ENCODE measurements around the gene KRT23.

KRT23 gene

GRCh38 chr17:40896916-40897455, 40.5 kb downstream of the KRT23 start:
- Histone ChIP-seq H3K9me2 (replicated peaks; ENCODE audit: low read depth, low read length) (no peaks in the 10 kb centered on the region), H3K27me3 (ENCODE audit: insufficient read depth, low read length, poor library complexity, severe bottlenecking) (peaks cover 8% of the 10 kb centered on the region), H3F3A (ENCODE audit: low read depth) (no peaks in the 10 kb centered on the region), H3K36me3 (ENCODE audit: insufficient read depth, low read length) (no peaks in the 10 kb centered on the region), H3K79me2 (ENCODE audit: insufficient read depth, low read length) (no peaks in the 10 kb centered on the region), H3K4me2 (ENCODE audit: low read depth, low read length, poor library complexity, severe bottlenecking) (no peak overlapping the region), H3K4me1 (ENCODE audit: insufficient read depth, low read length, poor library complexity, severe bottlenecking) (peaks cover 6% of the 10 kb centered on the region), H3K4me3 (ENCODE audit: low read length, poor library complexity, severe bottlenecking) (no peak overlapping the region), H3K9ac (ENCODE audit: low read depth, low read length, poor library complexity, severe bottlenecking) (no peak overlapping the region), H4K20me1 (ENCODE audit: insufficient read depth, low read length, poor library complexity, severe bottlenecking) (no peaks in the 10 kb centered on the region), H3K9me3 (ENCODE audit: insufficient read depth, low read depth, low read length) (no peaks in the 10 kb centered on the region), H2AFZ (ENCODE audit: low read length) (no peak overlapping the region)
- TF ChIP-seq EZH2phosphoT487 (IDR thresholded peaks at IDR 0.05; ENCODE audit: borderline replicate concordance): no peak
- TF ChIP-seq, protein P1, sequence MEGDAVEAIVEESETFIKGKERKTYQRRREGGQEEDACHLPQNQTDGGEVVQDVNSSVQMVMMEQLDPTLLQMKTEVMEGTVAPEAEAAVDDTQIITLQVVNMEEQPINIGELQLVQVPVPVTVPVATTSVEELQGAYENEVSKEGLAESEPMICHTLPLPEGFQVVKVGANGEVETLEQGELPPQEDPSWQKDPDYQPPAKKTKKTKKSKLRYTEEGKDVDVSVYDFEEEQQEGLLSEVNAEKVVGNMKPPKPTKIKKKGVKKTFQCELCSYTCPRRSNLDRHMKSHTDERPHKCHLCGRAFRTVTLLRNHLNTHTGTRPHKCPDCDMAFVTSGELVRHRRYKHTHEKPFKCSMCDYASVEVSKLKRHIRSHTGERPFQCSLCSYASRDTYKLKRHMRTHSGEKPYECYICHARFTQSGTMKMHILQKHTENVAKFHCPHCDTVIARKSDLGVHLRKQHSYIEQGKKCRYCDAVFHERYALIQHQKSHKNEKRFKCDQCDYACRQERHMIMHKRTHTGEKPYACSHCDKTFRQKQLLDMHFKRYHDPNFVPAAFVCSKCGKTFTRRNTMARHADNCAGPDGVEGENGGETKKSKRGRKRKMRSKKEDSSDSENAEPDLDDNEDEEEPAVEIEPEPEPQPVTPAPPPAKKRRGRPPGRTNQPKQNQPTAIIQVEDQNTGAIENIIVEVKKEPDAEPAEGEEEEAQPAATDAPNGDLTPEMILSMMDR (conservative IDR thresholded peaks at IDR 0.05; ENCODE audit: low read length): no peak

GRCh38 chr17:40895106-40895730, 42.2 kb downstream of the KRT23 start:
- no peaks in the 10 kb centered on the region for H3K9me3 ChIP-seq (ENCODE audit: insufficient read depth, low read depth, low read length)
- H3K79me2 ChIP-seq (ENCODE audit: insufficient read depth, low read length): no peaks in the 10 kb centered on the region
- H3K9me2 ChIP-seq (replicated peaks; ENCODE audit: low read depth, low read length): no peaks in the 10 kb centered on the region
- peaks cover 16% of the 10 kb centered on the region for H3K27me3 ChIP-seq (ENCODE audit: insufficient read depth, low read length, poor library complexity, severe bottlenecking)
- no peaks in the 10 kb centered on the region for H4K20me1 ChIP-seq (ENCODE audit: insufficient read depth, low read length, poor library complexity, severe bottlenecking)
- H3K36me3 ChIP-seq (ENCODE audit: insufficient read depth, low read length): no peaks in the 10 kb centered on the region
- H3K9ac ChIP-seq (ENCODE audit: low read depth, low read length, poor library complexity, severe bottlenecking): no peak overlapping the region
- H3F3A ChIP-seq (ENCODE audit: low read depth): no peaks in the 10 kb centered on the region
- no peak overlapping the region for H3K4me3 ChIP-seq (ENCODE audit: low read length, poor library complexity, severe bottlenecking)
- TF ChIP-seq, protein P1 (conservative IDR thresholded peaks at IDR 0.05; ENCODE audit: low read length): no peak
- no peak for TF ChIP-seq EZH2phosphoT487 (IDR thresholded peaks at IDR 0.05; ENCODE audit: borderline replicate concordance)
- peak overlapping the region; percentile 39; the same call in 1 of the 2 replicates for H2AFZ ChIP-seq (ENCODE audit: low read length)
- H3K4me2 ChIP-seq (ENCODE audit: low read depth, low read length, poor library complexity, severe bottlenecking): no peak overlapping the region
- H3K4me1 ChIP-seq (ENCODE audit: insufficient read depth, low read length, poor library complexity, severe bottlenecking): peaks cover 6% of the 10 kb centered on the region

DNA sequence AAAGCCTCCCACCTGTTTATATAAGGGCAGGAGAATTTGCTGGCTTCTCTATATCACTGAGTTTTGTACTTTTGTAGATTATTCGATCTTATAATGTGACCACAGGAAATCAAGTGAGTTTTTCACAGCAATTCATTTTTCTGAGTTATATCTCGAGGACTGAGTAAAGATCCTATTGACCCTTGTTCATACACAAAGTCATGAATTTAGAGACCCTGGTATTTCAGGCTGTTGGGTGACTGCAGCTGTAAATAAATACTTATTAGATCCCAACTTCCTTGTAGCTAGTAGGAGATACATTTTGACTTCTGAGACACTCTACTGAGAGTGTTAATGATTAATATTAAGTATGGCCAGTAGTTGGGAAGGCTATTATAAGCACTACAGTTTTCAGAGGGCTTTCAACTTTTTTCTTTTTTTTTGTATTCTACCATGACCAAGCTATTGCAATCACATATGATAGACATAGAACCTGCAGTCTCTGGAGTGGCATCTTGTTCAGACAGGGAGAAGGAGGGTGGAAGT, 49.2 kb downstream of the KRT23 start:
- no peak overlapping the region for H3K4me3 ChIP-seq (ENCODE audit: low read length, poor library complexity, severe bottlenecking)
- no peak overlapping the region for H3K9ac ChIP-seq (ENCODE audit: low read depth, low read length, poor library complexity, severe bottlenecking)
- no peak overlapping the region for H2AFZ ChIP-seq (ENCODE audit: low read length)
- H4K20me1 ChIP-seq (ENCODE audit: insufficient read depth, low read length, poor library complexity, severe bottlenecking): no peaks in the 10 kb centered on the region
- H3K9me2 ChIP-seq (replicated peaks; ENCODE audit: low read depth, low read length): no peaks in the 10 kb centered on the region
- TF ChIP-seq, protein P1 (conservative IDR thresholded peaks at IDR 0.05; ENCODE audit: low read length): no peak
- H3K36me3 ChIP-seq (ENCODE audit: insufficient read depth, low read length): no peaks in the 10 kb centered on the region
- no peaks in the 10 kb centered on the region for H3K79me2 ChIP-seq (ENCODE audit: insufficient read depth, low read length)
- H3F3A ChIP-seq (ENCODE audit: low read depth): no peaks in the 10 kb centered on the region
- H3K4me1 ChIP-seq (ENCODE audit: insufficient read depth, low read length, poor library complexity, severe bottlenecking): no peaks in the 10 kb centered on the region
- H3K4me2 ChIP-seq (ENCODE audit: low read depth, low read length, poor library complexity, severe bottlenecking): no peak overlapping the region
- H3K9me3 ChIP-seq (ENCODE audit: insufficient read depth, low read depth, low read length): no peaks in the 10 kb centered on the region
- H3K27me3 ChIP-seq (ENCODE audit: insufficient read depth, low read length, poor library complexity, severe bottlenecking): peaks cover 25% of the 10 kb centered on the region
